GM21526 (cell line): ENCODE measurements around the gene ADH1A.
"Not testable (repeated sequence)": the region's sequence is repeated elsewhere in the genome, so short reads cannot be mapped to it uniquely, and the experiment has no call there.

Source experiments
- ATAC-seq: cut with Tn5 transposase; IDR thresholded peaks from one replicate; pipeline ENCODE4 v1.9.1; 2021; ENCODE audit warnings: moderate library complexity; ENCODE audit not compliant: unreplicated experiment, low FRiP score

ADH1A gene

GRCh38 chr4:99290848-99291786, at the start of gene ADH1A:
Gene ADH1A, minus strand, starts transcription at chr4:99290985. Its CDS starts 71 bp downstream, at chr4:99290914.
- no peak for ATAC-seq

- no peak for ATAC-seq
These were observed 48.4 kb upstream of the ADH1A start for GRCh38 chr4:99339172-99339571.

DNA sequence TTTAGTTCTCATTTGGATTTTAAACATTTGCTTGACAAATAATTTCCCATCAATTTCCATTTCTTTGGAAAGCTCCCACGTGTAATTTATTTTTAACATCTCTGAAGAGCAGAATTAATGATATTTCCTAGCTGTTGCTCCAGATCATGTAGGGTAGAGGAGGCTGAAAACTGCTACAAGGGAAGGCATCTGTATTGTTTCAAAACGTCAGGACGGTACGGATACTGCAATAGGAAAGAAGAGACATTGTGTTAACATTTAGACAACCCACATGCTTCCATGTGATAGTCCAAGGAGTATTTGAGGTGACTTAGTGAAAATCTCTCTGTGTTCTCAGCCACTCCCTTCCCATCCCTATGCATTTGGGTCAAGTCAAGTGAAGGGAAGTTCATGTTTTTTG, 45.8 kb upstream of the ADH1A start:
- no peak for ATAC-seq

- no peak for ATAC-seq
These were observed 44.1 kb upstream of the ADH1A start for GRCh38 chr4:99334880-99335279.

DNA sequence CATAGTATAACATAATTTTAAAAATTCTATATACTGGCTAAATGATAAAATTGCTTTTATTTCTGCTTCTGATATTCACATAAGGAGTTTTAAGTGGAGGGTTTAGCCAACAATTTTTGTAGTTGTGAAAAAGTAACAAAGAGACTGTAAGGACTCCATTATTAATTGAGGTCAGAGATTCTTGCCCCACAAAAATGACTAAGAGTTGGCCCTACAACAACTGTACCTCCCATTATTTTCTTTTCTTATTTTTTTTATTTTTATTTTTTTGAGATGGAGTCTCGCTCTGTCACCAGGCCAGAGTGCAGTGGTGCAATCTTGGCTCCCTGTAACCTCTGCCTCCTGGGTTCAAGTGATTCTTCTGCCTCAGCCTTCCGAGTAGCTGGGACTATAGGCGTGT, 39.9 kb upstream of the ADH1A start:
- no peak for ATAC-seq

DNA sequence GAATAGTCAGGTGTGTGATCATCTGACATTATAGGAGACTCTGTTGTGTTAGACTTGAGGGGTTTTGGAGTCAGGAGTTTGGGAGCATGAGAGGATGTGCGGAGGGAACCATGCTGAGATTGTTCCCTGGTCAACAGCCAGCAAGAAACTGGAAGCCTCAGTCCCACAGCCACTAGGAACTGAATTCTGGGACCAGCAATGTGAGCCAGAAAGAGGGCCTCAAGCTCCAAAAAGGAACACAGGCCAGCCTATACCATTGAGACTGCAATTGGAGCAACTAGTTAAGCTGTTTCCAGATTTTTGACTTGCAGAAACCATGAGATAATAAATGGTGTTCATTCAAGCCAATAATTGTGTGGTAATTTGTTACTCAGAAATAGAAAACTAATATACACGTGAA, 39.1 kb upstream of the ADH1A start:
- ATAC-seq, result no peak

GRCh38 chr4:99324979-99325378, 34.2 kb upstream of the ADH1A start:
- ATAC-seq, result no peak

- ATAC-seq, result no peak
These were observed 33.6 kb upstream of the ADH1A start for GRCh38 chr4:99324361-99324760.

- ATAC-seq, result no peak
These were observed 33.0 kb upstream of the ADH1A start for GRCh38 chr4:99323756-99324155.

DNA sequence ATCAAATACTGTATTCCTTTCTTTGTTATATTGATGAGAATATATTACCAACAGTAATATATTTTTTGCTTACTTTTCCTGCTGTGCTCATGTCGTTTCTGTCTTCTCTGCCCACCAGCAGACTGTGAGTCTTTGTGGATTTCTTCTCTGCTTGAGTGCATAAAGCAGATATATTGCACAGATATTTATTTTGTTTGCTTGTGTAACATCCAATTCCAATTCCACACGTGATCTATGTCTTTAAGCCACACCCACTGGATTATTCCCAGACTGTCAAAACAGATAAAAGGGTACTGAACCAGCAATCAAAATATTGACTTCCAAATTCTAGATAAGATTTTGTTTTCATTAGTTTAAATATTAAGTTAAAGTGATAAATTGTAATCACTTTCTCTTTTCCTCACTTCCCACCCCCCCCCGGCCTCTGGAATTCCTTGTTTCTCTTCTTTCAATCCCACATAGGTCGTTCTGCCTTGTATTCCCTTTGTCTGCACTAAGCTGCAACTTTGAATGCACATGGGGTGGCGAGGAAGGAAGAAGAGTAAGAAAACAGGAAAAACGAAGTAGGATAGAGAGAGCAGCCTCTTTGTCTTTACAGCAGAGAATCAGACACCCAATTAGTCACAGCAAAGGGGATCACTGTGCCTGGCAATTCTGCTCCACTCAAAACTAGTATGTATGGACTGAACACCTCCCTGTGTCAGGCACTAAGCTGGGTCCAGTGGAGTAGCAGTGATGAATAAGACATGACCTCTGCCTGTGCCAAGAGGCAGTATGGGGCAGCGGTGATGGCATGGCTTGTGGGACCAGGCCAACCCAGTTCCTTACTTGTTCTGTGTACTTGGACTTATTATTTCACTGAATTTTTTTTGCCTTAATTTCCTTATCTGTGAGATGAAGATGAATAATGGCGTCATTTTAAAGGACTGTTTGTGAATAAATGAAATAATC, 30.7 kb upstream of the ADH1A start, which contains the start of gene ADH1B:
Gene ADH1B (minus strand): TSS at position 161 of the 951 bp plus-strand sequence. CDS start 70 bp downstream, at position 91.
- ATAC-seq, result no peak

- ATAC-seq, result not testable (repeated sequence)
These were observed 27.0 kb upstream of the ADH1A start for GRCh38 chr4:99317811-99318210.

GRCh38 chr4:99317354-99317753, 26.6 kb upstream of the ADH1A start:
- ATAC-seq, result no peak

- ATAC-seq, result no peak
These were observed 25.1 kb upstream of the ADH1A start for GRCh38 chr4:99315839-99316238.

DNA sequence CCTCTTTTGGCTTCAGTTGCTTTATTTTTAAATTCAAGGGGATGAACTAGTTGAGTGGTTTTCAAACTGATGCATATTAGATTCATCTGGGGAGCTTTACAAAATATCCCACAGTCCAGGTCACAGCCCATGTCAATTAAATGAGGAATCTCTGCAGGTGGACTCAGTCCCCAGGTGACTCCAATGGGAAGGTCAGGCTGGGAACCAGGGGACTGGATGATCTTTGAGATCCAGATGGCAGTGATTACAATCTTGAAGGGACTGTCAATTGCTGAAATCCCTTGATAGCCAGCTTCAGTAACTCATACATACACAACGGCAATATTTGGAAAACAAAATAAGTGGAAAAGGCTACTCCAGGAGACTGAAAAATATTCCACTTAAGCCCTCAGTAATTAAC, 23.4 kb upstream of the ADH1A start:
- ATAC-seq, result no peak

GRCh38 chr4:99310389-99310788, 19.6 kb upstream of the ADH1A start:
- ATAC-seq, result no peak

DNA sequence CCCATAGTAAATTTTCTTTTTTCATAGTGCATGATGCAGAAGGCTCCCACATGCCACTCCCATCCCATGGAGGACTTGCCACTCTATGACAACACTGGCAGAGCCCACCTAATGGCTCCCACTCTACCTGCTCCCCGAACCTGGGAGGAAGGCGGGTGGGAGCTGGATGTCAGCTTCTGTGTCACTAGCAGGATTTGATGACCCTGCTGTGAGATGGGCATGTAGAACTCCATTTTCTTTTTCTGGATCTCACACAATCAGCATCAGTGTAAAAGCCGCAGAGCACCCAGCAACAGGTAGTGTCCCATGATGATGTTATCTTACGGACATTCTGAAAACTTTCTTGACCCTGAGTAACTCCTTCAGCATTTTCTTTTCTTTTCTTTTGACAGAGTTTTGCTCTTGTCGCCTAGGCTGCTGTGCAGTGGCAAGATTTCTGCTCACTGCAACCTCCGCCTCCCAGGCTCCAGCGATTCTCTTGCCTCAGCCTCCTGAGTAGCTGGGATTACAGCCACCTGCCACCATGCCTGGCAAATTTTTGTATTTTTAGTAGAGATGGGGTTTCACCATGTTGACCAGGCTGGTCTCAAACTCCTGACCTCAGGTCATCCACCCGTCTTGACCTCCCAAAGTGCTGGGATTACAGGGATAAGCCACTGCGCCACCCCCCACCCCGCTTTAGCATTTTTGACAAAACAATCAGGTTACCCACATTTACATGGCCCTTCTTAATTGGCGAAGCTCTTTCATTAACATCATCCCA, 15.0 kb upstream of the ADH1A start:
- ATAC-seq, result no peak

DNA sequence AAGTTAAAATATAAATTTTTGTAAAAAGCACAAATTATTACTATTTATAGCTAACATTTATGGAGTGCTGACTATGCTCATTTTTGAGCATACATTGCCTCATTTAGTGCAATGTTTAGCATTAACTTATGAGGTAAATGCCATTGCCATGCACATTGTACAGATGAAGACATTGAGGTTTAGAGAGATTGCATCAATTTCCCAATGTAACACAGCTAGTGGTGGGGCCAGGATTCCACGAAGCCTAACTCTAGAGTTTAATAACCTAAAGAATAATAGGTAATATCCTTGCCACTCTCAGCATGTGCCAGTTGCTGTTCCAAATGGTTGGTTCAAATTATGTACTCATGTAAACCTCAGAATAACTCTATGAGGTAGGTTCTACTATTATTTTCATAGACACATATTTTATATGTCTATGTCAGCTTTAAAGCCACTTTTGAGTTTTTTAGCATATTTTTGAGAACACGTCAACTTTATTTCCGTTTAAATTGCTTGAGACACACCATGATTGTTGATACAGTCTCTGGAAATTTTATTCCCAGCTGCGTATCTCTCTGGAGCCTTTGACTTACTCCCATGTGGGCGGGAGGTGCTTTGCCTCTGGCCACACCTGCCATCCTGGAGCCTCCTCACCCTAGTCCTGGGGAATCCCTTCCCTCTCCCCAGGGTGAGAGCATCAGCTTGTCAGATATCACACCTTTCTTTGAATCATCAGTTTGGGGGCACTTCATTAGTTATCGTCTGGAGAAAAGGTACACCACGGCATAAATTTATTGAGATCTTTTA, 10.8 kb upstream of the ADH1A start:
- ATAC-seq, result no peak

- ATAC-seq, result no peak
These were observed 10.1 kb upstream of the ADH1A start for GRCh38 chr4:99300934-99301333.

DNA sequence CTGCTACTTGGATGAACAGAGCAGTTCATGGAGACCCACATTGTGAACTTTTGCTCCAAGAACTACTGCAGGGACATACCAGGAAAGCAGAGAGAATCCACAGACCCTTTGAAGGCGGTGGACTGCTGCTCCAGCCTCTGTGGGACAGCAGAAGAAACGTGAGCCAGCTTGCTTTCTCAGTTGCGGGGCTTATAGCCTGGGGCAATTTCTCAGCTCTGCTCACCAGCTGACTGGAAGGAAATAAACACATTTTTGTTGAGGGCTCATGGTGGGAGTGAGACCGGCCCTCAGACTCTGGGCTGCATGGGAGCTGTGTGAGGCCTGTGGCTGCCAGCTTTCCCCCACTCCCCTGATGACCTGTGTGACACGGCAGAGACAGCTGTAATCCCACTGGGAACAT, 2.6 kb upstream of the ADH1A start:
- no peak for ATAC-seq

GRCh38 chr4:99285387-99285786, 5.4 kb downstream of the ADH1A start:
- no peak for ATAC-seq
